Activated CD8-positive, alpha-beta memory T cell treated with anti-CD3 and anti-CD28 coated beads, Interleukin-2, amount 10 ng/mL, durations not matched to agents 7 days and 5 days (primary cell): Measurements from ENCODE around the gene TRDN. TPM values are rescaled to one million over a fixed set of nuclear protein-coding genes. Genes with fewer than 3 reads are reported as not detected.

Experiments
- total RNA-seq, 2 experiments: library from RNA; stranded (reverse); gene quantifications; one replicate each; pipeline ENCODE4 v1.2.3, GENCODE V29; 2021

The TRDN gene
- total RNA-seq, 2 experiments from 2014 or later, result not detected

Other genes with a start within 250 kb of the TRDN start
- not detected for gene NKAIN2, start 166.9 kb upstream of the TRDN start, total RNA-seq